ENCODE measurements around the gene MMP24OS.

MMP24OS gene

GRCh38 chr20:35243986-35244385, 33.9 kb downstream of the MMP24OS start:
- DNase-seq, result no peak

GRCh38 chr20:35243317-35243716, 34.6 kb downstream of the MMP24OS start:
- no peak for DNase-seq

GRCh38 chr20:35240811-35241293, 37.1 kb downstream of the MMP24OS start:
- DNase-seq, result no peak

GRCh38 chr20:35240083-35240810, 37.7 kb downstream of the MMP24OS start:
- DNase-seq, result no peak

- no peak for DNase-seq
Measured at GRCh38 chr20:35238735-35239134, 39.2 kb downstream of the MMP24OS start.

- no peak for DNase-seq
Measured at GRCh38 chr20:35238170-35238569, 39.8 kb downstream of the MMP24OS start.

- DNase-seq, result no peak
Measured at GRCh38 chr20:35237486-35237885, 40.4 kb downstream of the MMP24OS start.

- no peak for DNase-seq
Measured at GRCh38 chr20:35235881-35236280, 42.0 kb downstream of the MMP24OS start.

- no peak for DNase-seq
Measured at GRCh38 chr20:35232575-35232974, 45.3 kb downstream of the MMP24OS start.

- peak; percentile 63 for DNase-seq
Measured at GRCh38 chr20:35226884-35227681, 50.8 kb downstream of the MMP24OS start.
